GM23338 (cell line): ENCODE data around the gene NPR2. TPM values are rescaled to one million over a fixed set of nuclear protein-coding genes. Genes with fewer than 3 reads are reported as not detected.

Source experiments
- ATAC-seq: fragments of 200-7000 bp; cut with Tn5 transposase; 3 replicates; pipeline ENCODE4 v1.9.1; 2020
- DNase-seq: peaks from one replicate; pipeline ENCODE4 v3.0.0-alpha.2; 2015; ENCODE audit warnings: low spot score
- H2AFZ ChIP-seq: fragments of 200-600 bp; sonication (generic); 2 replicates; pipeline ENCODE4 v1.8.0; 2016; ENCODE audit warnings: antibody characterized with exemption, mild to moderate bottlenecking, moderate library complexity
- H3F3A ChIP-seq: fragments of 200-600 bp; sonication (generic); replicated peaks from 2 replicates; pipeline ENCODE4 v1.8.0; 2017; ENCODE audit warnings: antibody characterized with exemption, mixed run types, low read depth
- H3K27ac ChIP-seq: fragments of 200-600 bp; sonication (generic); 2 replicates; pipeline ENCODE4 v1.6.1; 2016; ENCODE audit warnings: low read depth
- H3K27me3 ChIP-seq: fragments of 200-600 bp; sonication (generic); 2 replicates; pipeline ENCODE4 v1.8.0; 2016; ENCODE audit warnings: mild to moderate bottlenecking, mixed run types, moderate library complexity; ENCODE audit not compliant: insufficient read depth
- H3K36me3 ChIP-seq: fragments of 200-600 bp; sonication (generic); 2 replicates; pipeline ENCODE4 v1.8.0; 2016; ENCODE audit warnings: mild to moderate bottlenecking; ENCODE audit not compliant: insufficient read depth
- H3K4me1 ChIP-seq: fragments of 200-600 bp; sonication (generic); 2 replicates; pipeline ENCODE4 v1.8.0; 2016; ENCODE audit warnings: mild to moderate bottlenecking, moderate library complexity; ENCODE audit not compliant: insufficient read depth
- H3K4me2 ChIP-seq: fragments of 200-600 bp; sonication (generic); 2 replicates; pipeline ENCODE4 v1.7.1; 2017; ENCODE audit warnings: mixed run types
- H3K4me3 ChIP-seq: fragments of 200-600 bp; sonication (generic); 2 replicates; pipeline ENCODE4 v1.6.1; 2016; ENCODE audit warnings: mixed run types
- H3K79me2 ChIP-seq: fragments of 200-600 bp; sonication (generic); replicated peaks from 2 replicates; pipeline ENCODE4 v1.8.0; 2017; ENCODE audit warnings: mild to moderate bottlenecking; ENCODE audit not compliant: insufficient read depth
- H3K9me2 ChIP-seq: fragments of 200-600 bp; sonication (generic); 2 replicates; pipeline ENCODE4 v1.8.0; 2017; ENCODE audit not compliant: insufficient read depth
- H4K20me1 ChIP-seq: fragments of 200-600 bp; sonication (generic); replicated peaks from 2 replicates; pipeline ENCODE4 v1.8.0; 2017; ENCODE audit warnings: mild to moderate bottlenecking; ENCODE audit not compliant: insufficient read depth
- H3K27ac Mint-ChIP-seq: 2 replicates; pipeline ENCODE4 v1.8.0; 2020; ENCODE audit warnings: inconsistent platforms, mild to moderate bottlenecking, moderate library complexity, mixed read lengths
- H3K27me3 Mint-ChIP-seq: 3 replicates; pipeline ENCODE4 v1.8.0; 2022; ENCODE audit warnings: low read depth, mild to moderate bottlenecking, moderate library complexity, mixed read lengths, inconsistent platforms; ENCODE audit not compliant: insufficient read depth, poor library complexity
- H3K36me3 Mint-ChIP-seq: 3 replicates; pipeline ENCODE4 v1.8.0; 2021; ENCODE audit warnings: low read depth, mild to moderate bottlenecking, inconsistent platforms, moderate library complexity, mixed read lengths
- H3K4me1 Mint-ChIP-seq: 3 replicates; pipeline ENCODE4 v1.8.0; 2020; ENCODE audit warnings: mild to moderate bottlenecking, inconsistent platforms, mixed read lengths
- H3K4me3 Mint-ChIP-seq: 3 replicates; pipeline ENCODE4 v1.8.0; 2021; ENCODE audit warnings: moderate library complexity, mild to moderate bottlenecking, inconsistent platforms, mixed read lengths
- H3K9me3 Mint-ChIP-seq: 3 replicates; pipeline ENCODE4 v1.8.0; 2020; ENCODE audit warnings: moderate library complexity, mild to moderate bottlenecking, inconsistent platforms, mixed read lengths
- CTCF ChIP-seq, 2 experiments: fragments of 200-600 bp in 1 of 2; sonication (generic) in 1 of 2; conservative IDR thresholded peaks; 2 replicates each; pipeline versions ENCODE4 v1.5.1 to v1.6.1; 2016 to 2017; ENCODE audit warnings: antibody characterized with exemption in 2 of 2, low read depth in 2 of 2, mild to moderate bottlenecking in 2 of 2, moderate library complexity in 1 of 2
- ETS1 ChIP-seq: IDR thresholded peaks from 2 replicates; pipeline ENCODE4 v1.6.1; 2016; ENCODE audit warnings: antibody characterized with exemption
- NANOG ChIP-seq: IDR thresholded peaks from 2 replicates; pipeline ENCODE4 v1.6.1; 2016; ENCODE audit warnings: antibody characterized with exemption, borderline replicate concordance
- POLR2AphosphoS5 ChIP-seq: IDR thresholded peaks from 2 replicates; pipeline ENCODE4 v1.6.1; 2016; ENCODE audit warnings: antibody characterized with exemption, low read depth
- REST ChIP-seq: IDR thresholded peaks from one replicate; pipeline ENCODE4 v1.6.1; 2018; ENCODE audit warnings: antibody characterized with exemption; ENCODE audit not compliant: unreplicated experiment
- STAT1 ChIP-seq: IDR thresholded peaks from one replicate; pipeline ENCODE4 v1.6.1; 2016; ENCODE audit warnings: antibody characterized with exemption; ENCODE audit not compliant: unreplicated experiment
- ZNF331 ChIP-seq: fragments of 250-450 bp; sonication (Bioruptor Pico); IDR thresholded peaks from 2 replicates; pipeline ENCODE4 v1.5.0; 2020; ENCODE audit warnings: low read depth, mild to moderate bottlenecking, moderate library complexity
- ZNF462 ChIP-seq: fragments of 250-450 bp; sonication (Bioruptor Pico); IDR thresholded peaks from 2 replicates; pipeline ENCODE4 v1.5.0; 2020; ENCODE audit warnings: mild to moderate bottlenecking, moderate library complexity
- polyA plus RNA-seq: library from polyadenylated mRNA; unstranded; fragments of >200 nt; fragmentation: Nextera tagmentation; extraction: Ambion mirVana; gene quantifications from 2 replicates; pipeline ENCODE4 v1.2.1, GENCODE V29; 2016
- total RNA-seq: library from RNA; depleted of rRNA; stranded (reverse); fragments of >200 nt; shearing (Covaris generic); gene quantifications from 2 replicates; pipeline ENCODE4 v1.2.3, GENCODE V29; 2014

NPR2 gene
- total and polyA plus RNA-seq, 2 experiments from 2014 or later, result 9.0 to 14.4 TPM

- no peak for TF ChIP-seq REST
Measured at GRCh38 chr9:35745569-35745968, 45.8 kb upstream of the NPR2 start (continued).

GRCh38 chr9:35746583-35746982 lies 44.8 kb upstream of the NPR2 start:
- Histone ChIP-seq H3K79me2 (peaks cover 41% of the 10 kb centered on the region), H3K4me2 (peak overlapping the region; percentile 99), H3K4me1 (peaks cover 30% of the 10 kb centered on the region), H3K27me3 (no peaks in the 10 kb centered on the region), H3K36me3 (peaks cover 24% of the 10 kb centered on the region), H3K27ac (no peak overlapping the region), H3F3A (peaks cover 13% of the 10 kb centered on the region), H4K20me1 (peaks cover 38% of the 10 kb centered on the region), H2AFZ (no peak overlapping the region), H3K9me2 (no peaks in the 10 kb centered on the region), H3K4me3 (peak overlapping the region; percentile 100)
- H3K36me3 Mint-ChIP-seq, result peaks cover 45% of the 10 kb centered on the region
- DNase-seq, result no peak
- H3K27me3 Mint-ChIP-seq, result peaks cover 6% of the 10 kb centered on the region
- ATAC-seq, result no peak
- no peak overlapping the region for H3K27ac Mint-ChIP-seq
- H3K4me1 Mint-ChIP-seq, result peaks cover 24% of the 10 kb centered on the region
- H3K9me3 Mint-ChIP-seq, result no peaks in the 10 kb centered on the region
- H3K4me3 Mint-ChIP-seq, result peak overlapping the region; percentile 93
- TF ChIP-seq REST (no peak), ZNF462 (CRISPR knock-in tag) (no peak), ETS1 (no peak), CTCF (conservative IDR thresholded peaks at IDR 0.05; ENCODE audit: low read depth in 2 of 2) (no peak), POLR2AphosphoS5 (no peak), NANOG (no peak), STAT1 (no peak), ZNF331 (CRISPR knock-in tag) (no peak)
